OCI-LY3 (cell line): Measurements from ENCODE around the gene PPBP.

Experiments
- H2AFZ ChIP-seq: fragments of 200-600, 300-600 bp; shearing (Covaris generic); 2 replicates; pipeline ENCODE4 v1.6.0; 2014; ENCODE audit warnings: antibody characterized with exemption, low read depth, low read length
- H3K27ac ChIP-seq: fragments of 200-600, 300-600 bp; sonication (generic); 2 replicates; pipeline ENCODE4 v1.5.1; 2014; ENCODE audit warnings: mild to moderate bottlenecking, low read length, moderate library complexity, mixed read lengths
- H3K27me3 ChIP-seq: fragments of 200-600, 300-600 bp; sonication (generic); 2 replicates; pipeline ENCODE4 v1.6.1; 2014; ENCODE audit warnings: low read depth, low read length, mixed read lengths
- H3K36me3 ChIP-seq: fragments of 200-600, 300-600 bp; sonication (generic); replicated peaks from 2 replicates; pipeline ENCODE3; 2014; ENCODE audit warnings: low read depth, low read length, mixed read lengths
- H3K4me1 ChIP-seq: fragments of 300-600, 200-600 bp; sonication (generic); 2 replicates; pipeline ENCODE4 v1.6.1; 2014; ENCODE audit warnings: low read length, mixed read lengths
- H3K4me2 ChIP-seq: fragments of 200-600, 300-600 bp; sonication (generic); 2 replicates; pipeline ENCODE4 v1.6.1; 2014; ENCODE audit warnings: low read length, mixed read lengths
- H3K4me3 ChIP-seq: fragments of 300-600, 200-600 bp; sonication (generic); 2 replicates; pipeline ENCODE4 v1.5.1; 2014; ENCODE audit warnings: antibody characterized with exemption, mild to moderate bottlenecking, low read length, moderate library complexity
- H3K79me2 ChIP-seq: fragments of 300-600, 200-600 bp; shearing (Covaris generic); 2 replicates; pipeline ENCODE4 v1.6.1; 2014; ENCODE audit warnings: mild to moderate bottlenecking, low read length, mixed read lengths
- H3K9ac ChIP-seq: fragments of 300-600, 200-600 bp; shearing (Covaris generic); 2 replicates; pipeline ENCODE4 v1.6.0; 2014; ENCODE audit warnings: mild to moderate bottlenecking, low read length, moderate library complexity
- H3K9me3 ChIP-seq: fragments of 200-600, 300-600 bp; shearing (Covaris generic); 2 replicates; pipeline ENCODE4 v1.6.1; 2014; ENCODE audit warnings: low read length, mixed read lengths; ENCODE audit not compliant: insufficient read depth
- H4K20me1 ChIP-seq: fragments of 200-600, 300-600 bp; sonication (generic); 2 replicates; pipeline ENCODE4 v1.6.1; 2016; ENCODE audit warnings: low read length, mixed read lengths; ENCODE audit not compliant: insufficient read depth
- CTCF ChIP-seq: fragments of 200-600, 300-600 bp; sonication (generic); IDR thresholded peaks from 2 replicates; pipeline ENCODE4 v1.5.1; 2014; ENCODE audit warnings: antibody characterized with exemption, low read length, low read depth
- EZH2phosphoT487 ChIP-seq: fragments of 200-600 bp; shearing (Covaris generic); IDR thresholded peaks from 2 replicates; pipeline ENCODE4 v1.6.1; 2018; ENCODE audit warnings: antibody characterized with exemption, mixed run types, low read depth

PPBP gene

GRCh38 chr4:73944061-73944875, 43.7 kb downstream of the PPBP start:
- TF ChIP-seq EZH2phosphoT487 = no peak
- TF ChIP-seq CTCF = no peak
- no peaks in the 10 kb centered on the region for H3K79me2 ChIP-seq
- no peaks in the 10 kb centered on the region for H3K36me3 ChIP-seq
- no peak overlapping the region for H3K9ac ChIP-seq
- H4K20me1 ChIP-seq = no peaks in the 10 kb centered on the region
- H2AFZ ChIP-seq = no peak overlapping the region
- no peaks in the 10 kb centered on the region for H3K27me3 ChIP-seq
- no peak overlapping the region for H3K27ac ChIP-seq
- no peaks in the 10 kb centered on the region for H3K9me3 ChIP-seq
- no peaks in the 10 kb centered on the region for H3K4me1 ChIP-seq
- H3K4me3 ChIP-seq = no peak overlapping the region
- no peak overlapping the region for H3K4me2 ChIP-seq

GRCh38 chr4:73943555-73943954, 44.4 kb downstream of the PPBP start:
- no peak overlapping the region for H3K27ac ChIP-seq
- no peaks in the 10 kb centered on the region for H3K79me2 ChIP-seq
- no peaks in the 10 kb centered on the region for H3K4me1 ChIP-seq
- no peak overlapping the region for H3K9ac ChIP-seq
- TF ChIP-seq CTCF = no peak
- no peak for TF ChIP-seq EZH2phosphoT487
- no peaks in the 10 kb centered on the region for H3K36me3 ChIP-seq
- no peak overlapping the region for H3K4me2 ChIP-seq
- H3K4me3 ChIP-seq = no peak overlapping the region
- no peaks in the 10 kb centered on the region for H3K9me3 ChIP-seq
- no peak overlapping the region for H2AFZ ChIP-seq
- H3K27me3 ChIP-seq = no peaks in the 10 kb centered on the region
- no peaks in the 10 kb centered on the region for H4K20me1 ChIP-seq

GRCh38 chr4:73936969-73937368, 51.0 kb downstream of the PPBP start:
- Histone ChIP-seq H3K36me3 (no peaks in the 10 kb centered on the region), H3K9me3 (no peaks in the 10 kb centered on the region), H4K20me1 (no peaks in the 10 kb centered on the region), H3K4me2 (no peak overlapping the region), H3K27ac (no peak overlapping the region), H3K4me1 (no peaks in the 10 kb centered on the region), H3K4me3 (no peak overlapping the region), H3K9ac (no peak overlapping the region), H3K79me2 (no peaks in the 10 kb centered on the region), H3K27me3 (no peaks in the 10 kb centered on the region), H2AFZ (no peak overlapping the region)
- no peak for TF ChIP-seq EZH2phosphoT487
- no peak for TF ChIP-seq CTCF
